H1 (cell line): ENCODE measurements around the gene CRTC3. TPM values are rescaled to one million over a fixed set of nuclear protein-coding genes. Genes with fewer than 3 reads are reported as not detected.

Experiments
- GABPA ChIP-seq: IDR thresholded peaks from 2 replicates; pipeline ENCODE4 v1.6.1; 2011; ENCODE audit warnings: mild to moderate bottlenecking, low read length, moderate library complexity, borderline replicate concordance; ENCODE audit not compliant: insufficient read depth
- RXRA ChIP-seq: IDR thresholded peaks from 2 replicates; pipeline ENCODE4 v1.6.1; 2011; ENCODE audit warnings: low read depth, mild to moderate bottlenecking, low read length, moderate library complexity; ENCODE audit not compliant: insufficient read depth
- polyA plus RNA-seq, 7 experiments: library from polyadenylated mRNA; depleted of rRNA in 3 of 7; stranded (reverse) in 5 of 7; unstranded in 2 of 7; fragments of >200 nt in 5 of 7; fragments of 200-250 nt in 2 of 7; gene quantifications; 1 replicate in 5 of 7; 2 replicates in 1 of 7; 4 replicates in 1 of 7; pipeline versions ENCODE4 v1.2.1 to v1.2.3, GENCODE V29; 2011 to 2013; ENCODE audit warnings: missing spikeins in 2 of 7, mixed read lengths in 2 of 7
- total RNA-seq: library from RNA; stranded (reverse); fragmentation: NEBNext Ultra II Directional; extraction: Animal tissue kit (Norgen Biotek cat#: 25700); gene quantifications from 2 replicates; pipeline ENCODE4 v1.2.1, GENCODE V29; 2021

Gene CRTC3
- total and polyA plus RNA-seq, 2 of the 8 experiments (the other 6 are each of a cell fraction or from before 2014, with no cell fraction given) = 5.0 to 5.3 TPM

DNA sequence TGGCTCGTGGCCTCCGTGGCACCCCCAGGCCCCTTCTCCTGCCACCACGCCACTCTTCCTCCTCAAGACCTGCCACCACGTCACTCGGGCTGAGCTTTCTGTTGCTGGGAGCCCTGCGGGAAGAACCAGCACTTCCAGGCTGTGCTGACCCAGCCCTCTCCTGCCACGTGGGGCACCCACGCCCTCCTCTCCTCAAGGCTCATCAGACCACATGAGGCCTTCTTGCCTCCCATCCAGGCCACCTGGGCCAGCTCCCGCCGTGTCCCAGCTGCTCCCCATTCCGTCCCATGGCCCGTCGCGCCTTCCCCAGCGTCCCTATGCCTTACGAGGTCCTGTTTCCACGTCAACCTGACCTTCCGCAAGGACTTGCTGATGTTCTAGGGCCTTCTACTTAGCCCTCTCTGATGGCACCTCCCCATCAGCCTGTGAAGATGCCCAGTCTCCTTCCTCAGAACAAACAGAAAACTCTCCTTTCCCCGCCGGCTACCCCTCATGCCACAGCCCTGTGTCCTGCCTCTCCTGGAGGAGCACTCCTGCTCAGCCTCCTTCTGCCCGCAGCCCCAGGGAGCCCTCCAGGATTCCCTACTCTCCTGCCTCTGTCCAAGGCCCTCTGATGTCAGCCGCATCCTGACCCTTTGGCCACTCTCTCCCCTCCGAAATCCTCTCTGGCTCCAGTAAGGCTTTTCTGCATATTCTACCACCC lies 116.3 kb downstream of the CRTC3 start (continued):
- TF ChIP-seq GABPA (no peak), RXRA (no peak)
